Right renal pelvis (tissue), 4 donors: ENCODE results near the gene TTC21A. TPM values are rescaled to one million over a fixed set of nuclear protein-coding genes. Genes with fewer than 3 reads are reported as not detected.
"Not testable (repeated sequence)": the region's sequence is repeated elsewhere in the genome, so short reads cannot be mapped to it uniquely, and the experiment has no call there.

ENCODE experiments used
- DNase-seq, 4 donors: peaks; one replicate each; pipeline ENCODE4 v3.0.0-alpha.2; 2013; ENCODE audit warnings: low read depth in 4 of 4, low spot score in 3 of 4, missing footprints in 1 of 4
- polyA plus RNA-seq, 4 donors: library from polyadenylated mRNA; unstranded; fragments of 120-200 nt; gene quantifications; one replicate each; pipeline ENCODE4 v1.2.1, GENCODE V29; 2013; ENCODE audit not compliant: insufficient read length in 4 of 4

The TTC21A gene
- polyA plus RNA-seq, 4 donors: 5.9 to 10.9 (median 7.5) TPM

- no peak for DNase-seq
Measured at GRCh38 chr3:39149059-39149455, 41.6 kb downstream of the TTC21A start.

GRCh38 chr3:39149498-39150147 is 42.1 kb downstream of the TTC21A start:
- DNase-seq: no peak

GRCh38 chr3:39150148-39150802 is 42.8 kb downstream of the TTC21A start:
- DNase-seq: no peak

GRCh38 chr3:39150803-39151631 is 43.5 kb downstream of the TTC21A start:
- peak in 1 of 4 donors; percentile 43 for DNase-seq

GRCh38 chr3:39153977-39154279 is 46.4 kb downstream of the TTC21A start:
- no peak for DNase-seq

- no peak for DNase-seq
Measured at GRCh38 chr3:39154280-39155021, 47.0 kb downstream of the TTC21A start.

GRCh38 chr3:39156421-39156820 is 48.9 kb downstream of the TTC21A start:
- DNase-seq: no peak

- no peak for DNase-seq
Measured at GRCh38 chr3:39157359-39157758, 49.9 kb downstream of the TTC21A start.

GRCh38 chr3:39158148-39158715 is 50.8 kb downstream of the TTC21A start:
- no peak for DNase-seq

GRCh38 chr3:39164414-39164813 is 56.9 kb downstream of the TTC21A start:
- no peak for DNase-seq

- DNase-seq: no peak
Measured at GRCh38 chr3:39165518-39165917, 58.0 kb downstream of the TTC21A start.

GRCh38 chr3:39166134-39166710 is 58.7 kb downstream of the TTC21A start:
- no peak for DNase-seq

GRCh38 chr3:39166932-39167532 is 59.6 kb downstream of the TTC21A start:
- no peak for DNase-seq

GRCh38 chr3:39168156-39168780 is 60.8 kb downstream of the TTC21A start:
- DNase-seq: no peak

GRCh38 chr3:39169712-39170111 is 62.2 kb downstream of the TTC21A start:
- no peak for DNase-seq

- no peak for DNase-seq
Measured at GRCh38 chr3:39170461-39170860, 63.0 kb downstream of the TTC21A start.

GRCh38 chr3:39170877-39171276 is 63.4 kb downstream of the TTC21A start:
- not testable (repeated sequence) for DNase-seq

GRCh38 chr3:39171860-39172259 is 64.4 kb downstream of the TTC21A start:
- no peak for DNase-seq

GRCh38 chr3:39173318-39174125 is 66.0 kb downstream of the TTC21A start:
- DNase-seq: no peak
